Measurements from ENCODE around the gene ZFR. TPM values are rescaled to one million over a fixed set of nuclear protein-coding genes. Genes with fewer than 3 reads are reported as not detected.

ZFR gene
- polyA plus RNA-seq, 1 donor (not counting 4 experiments of a cell fraction or from before 2014, with no cell fraction given): 58.7 TPM

GRCh38 chr5:32360906-32361305, 83.6 kb downstream of the ZFR start:
- no peak overlapping the region for H2AFZ ChIP-seq (ENCODE audit: control insufficient read depth, low read length)
- H3K9me1 ChIP-seq (ENCODE audit: control insufficient read depth, extremely low read depth, insufficient read depth, low read length): no peaks in the 10 kb centered on the region
- no peaks in the 10 kb centered on the region for H3K4me1 ChIP-seq (ENCODE audit: control insufficient read depth, extremely low read depth, insufficient read depth, low read length)
- dilution Hi-C loops (cut with MboI; ENCODE audit: extremely low pct_ligation_motif_present, low sequenced_read_pairs): no loop called here
- H3K79me2 ChIP-seq (ENCODE audit: control insufficient read depth, insufficient read depth, low read length): no peaks in the 10 kb centered on the region
- H3K9ac ChIP-seq (ENCODE audit: control insufficient read depth, extremely low read depth, insufficient read depth, low read length): no peak overlapping the region
- no peaks in the 10 kb centered on the region for H4K20me1 ChIP-seq (ENCODE audit: control insufficient read depth, extremely low read depth, insufficient read depth, low read length)
- FAIRE-seq (no peak), DNase-seq (ENCODE audit: low read depth, low spot score) (no peak)
- H3K9me3 ChIP-seq (ENCODE audit: control insufficient read depth, low read depth, low read length): no peaks in the 10 kb centered on the region
- H3K4me3 ChIP-seq (ENCODE audit: control insufficient read depth in 2 of 3, extremely low read depth in 1 of 3, insufficient read depth in 2 of 3, low read depth in 1 of 3, low read length in 3 of 3): no peak overlapping the region
- no peak overlapping the region for H3K27ac ChIP-seq (ENCODE audit: control insufficient read depth, insufficient read depth, low read length)
- H3K4me2 ChIP-seq (ENCODE audit: control insufficient read depth, extremely low read depth, insufficient read depth, low read depth, low read length): no peak overlapping the region
- H3K27me3 ChIP-seq (ENCODE audit: control insufficient read depth, extremely low read depth, insufficient read depth, low read length): no peaks in the 10 kb centered on the region
- peaks cover 13 to 18% of the 10 kb centered on the region in 2 experiments for H3K36me3 ChIP-seq (ENCODE audit: control insufficient read depth in 2 of 2, extremely low read depth in 1 of 2, insufficient read depth in 2 of 2, low read length in 2 of 2)
- no peak for TF ChIP-seq CTCF (optimal IDR thresholded peaks at IDR 0.05 in 1 of 3, IDR thresholded peaks at IDR 0.05 in 1 of 3, conservative IDR thresholded peaks at IDR 0.05 in 1 of 3; ENCODE audit: extremely low read depth in 1 of 3, insufficient read depth in 2 of 3, low read length in 3 of 3)
- TF ChIP-seq EZH2 (IDR thresholded peaks at IDR 0.05; ENCODE audit: low read length): no peak

GRCh38 chr5:32358611-32359010, 85.9 kb downstream of the ZFR start:
- DNase-seq (ENCODE audit: low read depth, low spot score): no peak
- Histone ChIP-seq H3K4me2 (ENCODE audit: control insufficient read depth, extremely low read depth, insufficient read depth, low read depth, low read length) (no peak overlapping the region), H3K4me3 (ENCODE audit: control insufficient read depth in 2 of 3, extremely low read depth in 1 of 3, insufficient read depth in 2 of 3, low read depth in 1 of 3, low read length in 3 of 3) (no peak overlapping the region), H3K79me2 (ENCODE audit: control insufficient read depth, insufficient read depth, low read length) (no peaks in the 10 kb centered on the region), H3K9me1 (ENCODE audit: control insufficient read depth, extremely low read depth, insufficient read depth, low read length) (no peaks in the 10 kb centered on the region), H3K36me3 (ENCODE audit: control insufficient read depth in 2 of 2, extremely low read depth in 1 of 2, insufficient read depth in 2 of 2, low read length in 2 of 2) (peaks cover 15 to 16% of the 10 kb centered on the region in 2 experiments), H3K27me3 (ENCODE audit: control insufficient read depth, extremely low read depth, insufficient read depth, low read length) (no peaks in the 10 kb centered on the region), H4K20me1 (ENCODE audit: control insufficient read depth, extremely low read depth, insufficient read depth, low read length) (no peaks in the 10 kb centered on the region), H3K4me1 (ENCODE audit: control insufficient read depth, extremely low read depth, insufficient read depth, low read length) (no peaks in the 10 kb centered on the region), H3K9ac (ENCODE audit: control insufficient read depth, extremely low read depth, insufficient read depth, low read length) (no peak overlapping the region), H3K9me3 (ENCODE audit: control insufficient read depth, low read depth, low read length) (no peaks in the 10 kb centered on the region), H3K27ac (ENCODE audit: control insufficient read depth, insufficient read depth, low read length) (no peak overlapping the region), H2AFZ (ENCODE audit: control insufficient read depth, low read length) (no peak overlapping the region)
- dilution Hi-C loops (cut with MboI; ENCODE audit: extremely low pct_ligation_motif_present, low sequenced_read_pairs): no loop called here
- TF ChIP-seq CTCF (optimal IDR thresholded peaks at IDR 0.05 in 1 of 3, IDR thresholded peaks at IDR 0.05 in 1 of 3, conservative IDR thresholded peaks at IDR 0.05 in 1 of 3; ENCODE audit: extremely low read depth in 1 of 3, insufficient read depth in 2 of 3, low read length in 3 of 3): no peak
- TF ChIP-seq EZH2 (IDR thresholded peaks at IDR 0.05; ENCODE audit: low read length): no peak
- no peak for FAIRE-seq

All from keratinocyte (primary cell).